H1 (cell line): ENCODE results near the gene CUBN. TPM values are rescaled to one million over a fixed set of nuclear protein-coding genes. Genes with fewer than 3 reads are reported as not detected.

ENCODE experiments used
- CTCF ChIA-PET: fragments of 300-600 bp; sonication (Branson Sonifier 250); formaldehyde crosslinking; loops from one replicate; lab custom pipeline; 2021; ENCODE audit not compliant: partially characterized antibody; lab: Charles Lee
- POLR2A ChIA-PET: fragments of 300-600 bp; sonication (Branson Sonifier 250); formaldehyde crosslinking; loops from one replicate; lab custom pipeline; 2021; ENCODE audit warnings: inconsistent platforms; ENCODE audit not compliant: partially characterized antibody; lab: Charles Lee
- DNase-seq, 2 experiments: peaks; one replicate each; pipeline versions ENCODE4 v3.0.0 to v3.0.0-alpha.2; 2010 to 2022; ENCODE audit warnings: low spot score in 2 of 2, low read depth in 1 of 2, mixed read lengths in 1 of 2
- FAIRE-seq: peaks from 2 replicates; lab custom pipeline; 2011; peaks lifted over from hg19 to GRCh38; lab: Jason Lieb, UNC
- H2AFZ ChIP-seq: 2 replicates; pipeline ENCODE4 v1.8.1; 2012; ENCODE audit warnings: low read length, inconsistent platforms
- H2AK5ac ChIP-seq: 2 replicates; pipeline ENCODE4 v1.6.1; 2013; ENCODE audit warnings: low read depth, low read length
- H2BK120ac ChIP-seq: replicated peaks from 2 replicates; pipeline ENCODE3; 2013; ENCODE audit warnings: low read depth, low read length, inconsistent platforms
- H2BK12ac ChIP-seq: 2 replicates; pipeline ENCODE4 v1.6.1; 2013; ENCODE audit warnings: low read depth, low read length
- H2BK15ac ChIP-seq: 2 replicates; pipeline ENCODE4 v1.6.1; 2013; ENCODE audit warnings: low read length
- H2BK20ac ChIP-seq: 2 replicates; pipeline ENCODE4 v1.6.1; 2013; ENCODE audit warnings: low read length
- H2BK5ac ChIP-seq: 2 replicates; pipeline ENCODE4 v1.6.1; 2013; ENCODE audit warnings: low read depth, low read length
- H3K14ac ChIP-seq: 2 replicates; pipeline ENCODE4 v1.6.1; 2013; ENCODE audit warnings: inconsistent platforms; ENCODE audit not compliant: insufficient read length
- H3K18ac ChIP-seq: 2 replicates; pipeline ENCODE4 v1.6.1; 2013; ENCODE audit warnings: low read length; ENCODE audit errors: extremely low read depth
- H3K23ac ChIP-seq: 2 replicates; pipeline ENCODE4 v1.6.1; 2013; ENCODE audit warnings: inconsistent platforms; ENCODE audit not compliant: insufficient read length
- H3K23me2 ChIP-seq: 2 replicates; pipeline ENCODE4 v1.6.1; 2013; ENCODE audit warnings: low read depth, low read length
- H3K27ac ChIP-seq: 2 replicates; pipeline ENCODE4 v1.6.1; 2011; ENCODE audit warnings: low read depth, low read length, inconsistent platforms
- H3K27me3 ChIP-seq, 4 experiments: replicated peaks in 1 of 4; 1 replicate in 1 of 4; 2 replicates in 3 of 4; pipeline versions ENCODE4 v1.6.1 to v1.8.1; 2011 to 2013; ENCODE audit warnings: low read length in 3 of 4, mild to moderate bottlenecking in 3 of 4, inconsistent platforms in 2 of 4, mixed read lengths in 2 of 4, moderate library complexity in 1 of 4; ENCODE audit not compliant: control insufficient read depth in 3 of 4, insufficient read depth in 3 of 4; ENCODE audit errors: extremely low read depth in 1 of 4
- H3K36me3 ChIP-seq, 4 experiments: 2 replicates each; pipeline versions ENCODE4 v1.6.1 to v1.8.1; 2011 to 2013; ENCODE audit warnings: mild to moderate bottlenecking in 4 of 4, low read length in 3 of 4, moderate library complexity in 2 of 4, control low read depth in 1 of 4, inconsistent platforms in 1 of 4; ENCODE audit not compliant: insufficient read depth in 4 of 4, control insufficient read depth in 2 of 4
- H3K4ac ChIP-seq: replicated peaks from 2 replicates; pipeline ENCODE3; 2013; ENCODE audit warnings: low read length, low read depth, mixed read lengths, inconsistent platforms; ENCODE audit not compliant: insufficient read length
- H3K4me1 ChIP-seq, 4 experiments: replicated peaks in 1 of 4; 1 replicate in 1 of 4; 2 replicates in 3 of 4; pipeline versions ENCODE4 v1.6.1 to v1.8.1; 2011 to 2013; ENCODE audit warnings: low read length in 3 of 4, inconsistent platforms in 2 of 4, mixed read lengths in 1 of 4; ENCODE audit not compliant: insufficient read depth in 4 of 4, control insufficient read depth in 3 of 4
- H3K4me2 ChIP-seq, 2 experiments: 2 replicates each; pipeline versions ENCODE4 v1.6.1 to v1.8.1; 2011 to 2013; ENCODE audit warnings: low read depth in 2 of 2, low read length in 2 of 2, control low read depth in 1 of 2, inconsistent platforms in 1 of 2, mild to moderate bottlenecking in 1 of 2; ENCODE audit not compliant: insufficient read depth in 1 of 2
- H3K4me3 ChIP-seq, 4 experiments: fragments of 200-600, 300-600 bp in 1 of 4; sonication (generic), shearing (Covaris generic), sonication (Bioruptor Twin) in 1 of 4; 2 replicates each; pipeline versions ENCODE4 v1.5.1 to v1.8.1; 2011 to 2016; ENCODE audit warnings: low read length in 4 of 4, low read depth in 3 of 4, control low read depth in 2 of 4, inconsistent platforms in 2 of 4, mild to moderate bottlenecking in 2 of 4, mixed read lengths in 1 of 4, moderate library complexity in 1 of 4; ENCODE audit not compliant: insufficient read depth in 2 of 4; ENCODE audit errors: extremely low read depth in 1 of 4
- H3K56ac ChIP-seq: replicated peaks from 2 replicates; pipeline ENCODE3; 2013; ENCODE audit warnings: low read depth, mild to moderate bottlenecking, mixed read lengths, low read length, inconsistent platforms; ENCODE audit not compliant: insufficient read length
- H3K79me1 ChIP-seq: 2 replicates; pipeline ENCODE4 v1.6.1; 2013; ENCODE audit warnings: low read depth, low read length, control low read depth
- H3K79me2 ChIP-seq, 2 experiments: 2 replicates each; pipeline versions ENCODE4 v1.6.1 to v1.8.1; 2012 to 2013; ENCODE audit warnings: low read length in 2 of 2, mild to moderate bottlenecking in 2 of 2, inconsistent platforms in 1 of 2; ENCODE audit not compliant: insufficient read depth in 2 of 2, control insufficient read depth in 1 of 2
- H3K9ac ChIP-seq, 4 experiments: replicated peaks in 1 of 4; 1 replicate in 1 of 4; 2 replicates in 3 of 4; pipeline versions ENCODE4 v1.6.1 to v1.8.1; 2011 to 2013; ENCODE audit warnings: low read depth in 3 of 4, low read length in 3 of 4, control low read depth in 2 of 4, mild to moderate bottlenecking in 2 of 4, moderate library complexity in 2 of 4, inconsistent platforms in 1 of 4; ENCODE audit errors: extremely low read depth in 1 of 4
- H3K9me3 ChIP-seq, 2 experiments: 2 replicates each; pipeline versions ENCODE4 v1.6.1 to v1.8.1; 2012 to 2013; ENCODE audit warnings: mild to moderate bottlenecking in 2 of 2, moderate library complexity in 2 of 2, control low read depth in 1 of 2, inconsistent platforms in 1 of 2, low read depth in 1 of 2, low read length in 1 of 2, mixed read lengths in 1 of 2; ENCODE audit not compliant: insufficient read depth in 2 of 2
- H4K20me1 ChIP-seq, 2 experiments: replicated peaks in 1 of 2; 2 replicates each; pipeline versions ENCODE3 to v1.8.1; 2011 to 2013; ENCODE audit warnings: inconsistent platforms in 2 of 2, low read length in 2 of 2, mild to moderate bottlenecking in 1 of 2; ENCODE audit not compliant: insufficient read depth in 2 of 2, control insufficient read depth in 1 of 2
- H4K5ac ChIP-seq: 2 replicates; pipeline ENCODE4 v1.6.1; 2013; ENCODE audit warnings: low read length, low read depth, mixed read lengths, inconsistent platforms; ENCODE audit not compliant: insufficient read length
- H4K8ac ChIP-seq: 2 replicates; pipeline ENCODE4 v1.8.0; 2013; ENCODE audit warnings: mild to moderate bottlenecking, moderate library complexity, low read length, inconsistent platforms; ENCODE audit not compliant: insufficient read depth; ENCODE audit errors: extremely low read depth
- H4K91ac ChIP-seq: replicated peaks from 2 replicates; pipeline ENCODE3; 2013; ENCODE audit warnings: low read length, mixed read lengths, inconsistent platforms; ENCODE audit not compliant: insufficient read length
- CBX5 ChIP-seq: fragments of 300-800, 300-1000 bp; sonication (generic); IDR thresholded peaks from 2 replicates; pipeline ENCODE4 v1.7.1; 2016; ENCODE audit warnings: antibody characterized with exemption, low read length, low read depth
- CHD1 ChIP-seq: IDR thresholded peaks from 2 replicates; pipeline ENCODE4 v1.6.1; 2012; ENCODE audit warnings: low read depth, low read length, improper control_type of control experiment
- NRF1 ChIP-seq: IDR thresholded peaks from 2 replicates; pipeline ENCODE4 v1.6.1; 2011; ENCODE audit warnings: mild to moderate bottlenecking, low read depth, low read length, improper control_type of control experiment
- SRF ChIP-seq: IDR thresholded peaks from 2 replicates; pipeline ENCODE4 v1.6.1; 2011; ENCODE audit warnings: mild to moderate bottlenecking, low read depth, low read length, moderate library complexity
- TAF1 ChIP-seq: IDR thresholded peaks from 2 replicates; pipeline ENCODE4 v1.6.1; 2011; ENCODE audit warnings: mild to moderate bottlenecking, low read depth, low read length
- TAF7 ChIP-seq: optimal IDR thresholded peaks from 2 replicates; pipeline ENCODE3; 2011; ENCODE audit warnings: low read depth, mild to moderate bottlenecking, inconsistent platforms, low read length, moderate library complexity, borderline replicate concordance
- WGBS, 2 experiments: shearing (Covaris generic) in 1 of 2; methylation state at CpG; one replicate each; pipeline versions ENCODE4 v1.1.6 to v1.1.7; 2013 to 2015; ENCODE audit warnings: low lambda C conversion rate in 2 of 2, mixed read lengths in 2 of 2, inconsistent platforms in 1 of 2, low coverage in 1 of 2, missing lambda C conversion rate in 1 of 2; ENCODE audit not compliant: insufficient replicate concordance in 2 of 2, insufficient coverage in 1 of 2, insufficient read length in 1 of 2; ENCODE audit errors: extremely low coverage in 1 of 2, missing lambda C conversion rate in 1 of 2; 5-methylcytosine and 5-hydroxymethylcytosine counted together
- polyA plus RNA-seq, 7 experiments: library from polyadenylated mRNA; depleted of rRNA in 3 of 7; stranded (reverse) in 5 of 7; unstranded in 2 of 7; fragments of >200 nt in 5 of 7; fragments of 200-250 nt in 2 of 7; gene quantifications; 1 replicate in 5 of 7; 2 replicates in 1 of 7; 4 replicates in 1 of 7; pipeline versions ENCODE4 v1.2.1 to v1.2.3, GENCODE V29; 2011 to 2013; ENCODE audit warnings: missing spikeins in 2 of 7, mixed read lengths in 2 of 7
- total RNA-seq: library from RNA; stranded (reverse); fragmentation: NEBNext Ultra II Directional; extraction: Animal tissue kit (Norgen Biotek cat#: 25700); gene quantifications from 2 replicates; pipeline ENCODE4 v1.2.1, GENCODE V29; 2021

CUBN gene
- total and polyA plus RNA-seq, 2 of the 8 experiments (the other 6 are each of a cell fraction or from before 2014, with no cell fraction given): 0.04 to 0.08 TPM

- Histone ChIP-seq H4K8ac (no peak overlapping the region), H3K9ac (no peak overlapping the region), H3K4me2 (no peak overlapping the region; a peak in 1 of 4 replicates), H4K91ac (no peak overlapping the region), H2BK5ac (no peak overlapping the region), H3K9me3 (no peaks in the 10 kb centered on the region), H3K4ac (no peak overlapping the region), H2AFZ (no peak overlapping the region), H2BK12ac (no peak overlapping the region), H3K23me2 (no peaks in the 10 kb centered on the region), H3K56ac (no peak overlapping the region), H4K20me1 (no peaks in the 10 kb centered on the region), H3K4me1 (peaks cover 2 to 16% (median 7%) of the 10 kb centered on the region in 4 experiments), H3K18ac (no peak overlapping the region), H3K27me3 (no peaks in the 10 kb centered on the region), H2BK15ac (no peak overlapping the region), H3K36me3 (no peaks in the 10 kb centered on the region), H2BK20ac (no peak overlapping the region), H3K4me3 (no peak overlapping the region), H3K14ac (no peak overlapping the region), H3K23ac (no peak overlapping the region), H3K79me2 (no peaks in the 10 kb centered on the region), H4K5ac (no peak overlapping the region), H3K27ac (no peak overlapping the region), H2AK5ac (no peak overlapping the region), H2BK120ac (no peak overlapping the region), H3K79me1 (no peaks in the 10 kb centered on the region)
- 92% methylated on average over 7 of the region's 7 CpGs; no CpG with 5 or more reads in 1 of the 2 experiments for WGBS, 2 experiments
- FAIRE-seq: no peak
- no peak for DNase-seq
- POLR2A ChIA-PET: interaction anchor here (1.1 kb wide), 1 partner anchor 10 kb away, joined by 3 read pairs; no protein-coding TSS in a partner anchor
- CTCF ChIA-PET: interaction anchor here (0.8 kb wide), 1 partner anchor 88 kb away, joined by 3 read pairs; no protein-coding TSS in a partner anchor
- TF ChIP-seq NRF1 (no peak), CBX5 (no peak), CHD1 (no peak), SRF (no peak), TAF1 (no peak), TAF7 (no peak)
These were observed 349.2 kb downstream of the CUBN start for GRCh38 chr10:16780338-16780880.
